ENCODE data around the gene PRDM16.

PRDM16 gene

DNA sequence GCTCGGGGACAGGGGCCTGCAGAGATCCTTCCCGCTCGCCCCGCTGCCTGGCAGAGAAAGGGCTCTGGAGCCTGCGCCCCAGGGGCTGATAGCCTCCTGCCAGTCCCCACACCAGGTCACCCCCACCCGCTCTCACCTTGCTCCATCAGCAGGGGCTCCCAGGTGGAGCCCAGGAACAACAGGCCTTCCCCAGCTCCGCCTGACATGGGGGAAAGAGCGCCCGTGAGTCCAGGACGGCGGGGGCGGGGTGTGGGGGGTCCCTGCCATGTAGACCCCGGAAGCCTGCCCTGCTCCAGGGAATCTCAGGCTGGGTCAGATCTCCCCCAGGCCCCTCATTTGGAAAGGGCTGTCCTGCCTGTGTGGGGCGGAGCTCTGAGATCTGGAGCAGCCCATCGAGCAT is 166.5 kb downstream of the PRDM16 start:
- no peak for TF ChIP-seq EZH2 (IDR thresholded peaks at IDR 0.05; ENCODE audit: borderline replicate concordance, low read length)
- TF ChIP-seq, protein P1, sequence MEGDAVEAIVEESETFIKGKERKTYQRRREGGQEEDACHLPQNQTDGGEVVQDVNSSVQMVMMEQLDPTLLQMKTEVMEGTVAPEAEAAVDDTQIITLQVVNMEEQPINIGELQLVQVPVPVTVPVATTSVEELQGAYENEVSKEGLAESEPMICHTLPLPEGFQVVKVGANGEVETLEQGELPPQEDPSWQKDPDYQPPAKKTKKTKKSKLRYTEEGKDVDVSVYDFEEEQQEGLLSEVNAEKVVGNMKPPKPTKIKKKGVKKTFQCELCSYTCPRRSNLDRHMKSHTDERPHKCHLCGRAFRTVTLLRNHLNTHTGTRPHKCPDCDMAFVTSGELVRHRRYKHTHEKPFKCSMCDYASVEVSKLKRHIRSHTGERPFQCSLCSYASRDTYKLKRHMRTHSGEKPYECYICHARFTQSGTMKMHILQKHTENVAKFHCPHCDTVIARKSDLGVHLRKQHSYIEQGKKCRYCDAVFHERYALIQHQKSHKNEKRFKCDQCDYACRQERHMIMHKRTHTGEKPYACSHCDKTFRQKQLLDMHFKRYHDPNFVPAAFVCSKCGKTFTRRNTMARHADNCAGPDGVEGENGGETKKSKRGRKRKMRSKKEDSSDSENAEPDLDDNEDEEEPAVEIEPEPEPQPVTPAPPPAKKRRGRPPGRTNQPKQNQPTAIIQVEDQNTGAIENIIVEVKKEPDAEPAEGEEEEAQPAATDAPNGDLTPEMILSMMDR (IDR thresholded peaks at IDR 0.05; ENCODE audit: low read length), result no peak
- H3K27me3 ChIP-seq (ENCODE audit: insufficient read depth, low read length), result no peaks in the 10 kb centered on the region
- H3K4me1 ChIP-seq (ENCODE audit: insufficient read depth, low read length, severe bottlenecking), result no peaks in the 10 kb centered on the region
- H2AFZ ChIP-seq (ENCODE audit: low read length), result no peak overlapping the region
- no peak overlapping the region for H3K27ac ChIP-seq (ENCODE audit: low read depth, low read length, poor library complexity, severe bottlenecking)
- H3K4me2 ChIP-seq (ENCODE audit: low read length), result no peak overlapping the region
- no peak overlapping the region for H3K9ac ChIP-seq (ENCODE audit: low read length)
- no peaks in the 10 kb centered on the region for H3K36me3 ChIP-seq (ENCODE audit: insufficient read depth, low read length)
- H3K79me2 ChIP-seq (ENCODE audit: insufficient read depth, low read length), result no peaks in the 10 kb centered on the region
- H3K9me2 ChIP-seq (ENCODE audit: low read depth, low read length), result no peaks in the 10 kb centered on the region
- no peak overlapping the region for H3K4me3 ChIP-seq (ENCODE audit: low read depth, low read length, poor library complexity, severe bottlenecking)
- no peaks in the 10 kb centered on the region for H4K20me1 ChIP-seq (ENCODE audit: insufficient read depth, low read length)
- H3F3A ChIP-seq (ENCODE audit: insufficient read depth, low read length), result no peaks in the 10 kb centered on the region
- H3K9me3 ChIP-seq (ENCODE audit: low read length), result no peaks in the 10 kb centered on the region

DNA sequence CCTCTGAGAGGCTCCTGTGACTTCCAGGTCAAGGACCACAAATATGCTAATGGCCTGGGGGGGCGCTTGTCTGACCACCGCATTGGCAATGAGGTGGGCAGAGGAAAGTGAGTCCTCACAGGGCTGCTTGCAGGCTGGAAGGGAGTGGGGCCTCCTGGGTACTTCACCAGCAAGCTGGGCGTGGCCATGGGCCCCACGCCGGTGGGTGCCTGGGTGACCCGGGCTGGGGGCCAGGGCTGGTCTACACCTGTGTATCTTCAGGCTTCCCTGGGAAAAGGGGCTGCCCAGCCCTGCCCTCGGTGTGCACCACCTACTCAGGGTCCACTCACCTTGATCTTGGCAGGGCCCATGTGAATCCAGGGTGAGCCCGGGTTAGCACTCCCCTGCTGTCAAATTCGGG is 167.4 kb downstream of the PRDM16 start:
- Histone ChIP-seq H3K9me3 (ENCODE audit: low read length) (no peaks in the 10 kb centered on the region), H2AFZ (ENCODE audit: low read length) (no peak overlapping the region), H3K36me3 (ENCODE audit: insufficient read depth, low read length) (no peaks in the 10 kb centered on the region), H3K4me2 (ENCODE audit: low read length) (no peak overlapping the region), H4K20me1 (ENCODE audit: insufficient read depth, low read length) (no peaks in the 10 kb centered on the region), H3K9ac (ENCODE audit: low read length) (no peak overlapping the region), H3K79me2 (ENCODE audit: insufficient read depth, low read length) (no peaks in the 10 kb centered on the region), H3F3A (ENCODE audit: insufficient read depth, low read length) (no peaks in the 10 kb centered on the region), H3K4me1 (ENCODE audit: insufficient read depth, low read length, severe bottlenecking) (no peaks in the 10 kb centered on the region), H3K4me3 (ENCODE audit: low read depth, low read length, poor library complexity, severe bottlenecking) (no peak overlapping the region), H3K27me3 (ENCODE audit: insufficient read depth, low read length) (no peaks in the 10 kb centered on the region), H3K9me2 (ENCODE audit: low read depth, low read length) (no peaks in the 10 kb centered on the region), H3K27ac (ENCODE audit: low read depth, low read length, poor library complexity, severe bottlenecking) (no peak overlapping the region)
- TF ChIP-seq, protein P1 (IDR thresholded peaks at IDR 0.05; ENCODE audit: low read length), result no peak

DNA sequence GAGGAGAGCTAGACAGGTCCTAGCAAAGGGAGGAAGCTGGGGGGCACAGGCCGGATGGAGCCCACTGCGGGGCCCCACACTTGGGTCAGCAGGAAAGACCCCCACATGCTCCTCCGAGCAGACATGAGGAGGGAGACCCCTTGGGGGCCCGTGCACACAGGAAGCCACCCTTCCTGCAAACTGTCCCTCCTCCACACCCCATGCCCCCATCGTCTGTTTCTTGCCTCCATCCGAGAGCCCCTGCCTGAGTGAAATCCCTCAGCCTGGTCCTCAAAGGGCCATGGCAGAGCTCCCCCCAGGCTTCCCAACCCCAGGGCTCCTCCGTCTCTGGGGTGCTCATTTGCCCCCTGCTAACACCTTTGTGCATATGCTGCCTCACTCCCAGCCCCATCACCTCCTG is 168.0 kb downstream of the PRDM16 start:
- no peaks in the 10 kb centered on the region for H3K4me1 ChIP-seq (ENCODE audit: insufficient read depth, low read length, severe bottlenecking)
- no peak overlapping the region for H3K27ac ChIP-seq (ENCODE audit: low read depth, low read length, poor library complexity, severe bottlenecking)
- H3K9me3 ChIP-seq (ENCODE audit: low read length), result no peaks in the 10 kb centered on the region
- no peaks in the 10 kb centered on the region for H3K79me2 ChIP-seq (ENCODE audit: insufficient read depth, low read length)
- H3K4me3 ChIP-seq (ENCODE audit: low read depth, low read length, poor library complexity, severe bottlenecking), result no peak overlapping the region
- H3K9ac ChIP-seq (ENCODE audit: low read length), result no peak overlapping the region
- H3F3A ChIP-seq (ENCODE audit: insufficient read depth, low read length), result no peaks in the 10 kb centered on the region
- no peaks in the 10 kb centered on the region for H3K27me3 ChIP-seq (ENCODE audit: insufficient read depth, low read length)
- H3K4me2 ChIP-seq (ENCODE audit: low read length), result no peak overlapping the region
- no peaks in the 10 kb centered on the region for H3K36me3 ChIP-seq (ENCODE audit: insufficient read depth, low read length)
- H4K20me1 ChIP-seq (ENCODE audit: insufficient read depth, low read length), result no peaks in the 10 kb centered on the region
- H3K9me2 ChIP-seq (ENCODE audit: low read depth, low read length), result no peaks in the 10 kb centered on the region
- TF ChIP-seq EZH2 (IDR thresholded peaks at IDR 0.05; ENCODE audit: borderline replicate concordance, low read length), result no peak
- H2AFZ ChIP-seq (ENCODE audit: low read length), result no peak overlapping the region

DNA sequence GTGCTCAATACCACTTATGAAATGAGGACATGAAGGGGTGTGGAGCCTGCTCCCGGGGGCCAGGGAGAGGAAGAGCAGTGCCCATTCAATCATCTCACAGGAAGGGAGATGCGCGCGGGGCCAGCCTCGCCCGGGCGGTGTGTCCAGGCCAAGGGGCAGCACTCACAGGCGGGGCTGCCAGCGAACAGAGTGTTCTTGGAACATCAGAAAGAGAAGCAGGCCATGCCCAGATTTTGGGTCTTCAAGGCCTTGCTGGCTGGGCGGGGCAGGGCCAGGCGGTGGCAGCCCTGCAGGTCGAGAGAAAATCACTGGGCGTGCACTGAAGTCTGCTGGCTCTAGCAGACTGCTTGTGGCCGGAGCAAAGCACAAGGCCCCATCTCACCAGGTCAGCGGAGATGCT is 168.6 kb downstream of the PRDM16 start:
- no peaks in the 10 kb centered on the region for H3F3A ChIP-seq (ENCODE audit: insufficient read depth, low read length)
- H3K4me2 ChIP-seq (ENCODE audit: low read length), result no peak overlapping the region
- H3K9ac ChIP-seq (ENCODE audit: low read length), result no peak overlapping the region
- no peaks in the 10 kb centered on the region for H3K9me3 ChIP-seq (ENCODE audit: low read length)
- no peaks in the 10 kb centered on the region for H3K4me1 ChIP-seq (ENCODE audit: insufficient read depth, low read length, severe bottlenecking)
- H3K4me3 ChIP-seq (ENCODE audit: low read depth, low read length, poor library complexity, severe bottlenecking), result no peak overlapping the region
- H3K79me2 ChIP-seq (ENCODE audit: insufficient read depth, low read length), result no peaks in the 10 kb centered on the region
- H3K27me3 ChIP-seq (ENCODE audit: insufficient read depth, low read length), result no peaks in the 10 kb centered on the region
- H2AFZ ChIP-seq (ENCODE audit: low read length), result no peak overlapping the region
- H4K20me1 ChIP-seq (ENCODE audit: insufficient read depth, low read length), result no peaks in the 10 kb centered on the region
- H3K36me3 ChIP-seq (ENCODE audit: insufficient read depth, low read length), result no peaks in the 10 kb centered on the region
- TF ChIP-seq, protein P1 (IDR thresholded peaks at IDR 0.05; ENCODE audit: low read length), result no peak
- TF ChIP-seq EZH2 (IDR thresholded peaks at IDR 0.05; ENCODE audit: borderline replicate concordance, low read length), result no peak
- H3K9me2 ChIP-seq (ENCODE audit: low read depth, low read length), result no peaks in the 10 kb centered on the region
- H3K27ac ChIP-seq (ENCODE audit: low read depth, low read length, poor library complexity, severe bottlenecking), result no peak overlapping the region

Data from OCI-LY1 (cell line).